NCI-H128 (cell line): Measurements from ENCODE around the gene CACNA1I.

Experiments
- DNase-seq: peaks from one replicate; lab custom pipeline; 2025; ENCODE audit not compliant: unreplicated experiment; lab: John Stamatoyannopoulos, UW

CACNA1I gene

DNA sequence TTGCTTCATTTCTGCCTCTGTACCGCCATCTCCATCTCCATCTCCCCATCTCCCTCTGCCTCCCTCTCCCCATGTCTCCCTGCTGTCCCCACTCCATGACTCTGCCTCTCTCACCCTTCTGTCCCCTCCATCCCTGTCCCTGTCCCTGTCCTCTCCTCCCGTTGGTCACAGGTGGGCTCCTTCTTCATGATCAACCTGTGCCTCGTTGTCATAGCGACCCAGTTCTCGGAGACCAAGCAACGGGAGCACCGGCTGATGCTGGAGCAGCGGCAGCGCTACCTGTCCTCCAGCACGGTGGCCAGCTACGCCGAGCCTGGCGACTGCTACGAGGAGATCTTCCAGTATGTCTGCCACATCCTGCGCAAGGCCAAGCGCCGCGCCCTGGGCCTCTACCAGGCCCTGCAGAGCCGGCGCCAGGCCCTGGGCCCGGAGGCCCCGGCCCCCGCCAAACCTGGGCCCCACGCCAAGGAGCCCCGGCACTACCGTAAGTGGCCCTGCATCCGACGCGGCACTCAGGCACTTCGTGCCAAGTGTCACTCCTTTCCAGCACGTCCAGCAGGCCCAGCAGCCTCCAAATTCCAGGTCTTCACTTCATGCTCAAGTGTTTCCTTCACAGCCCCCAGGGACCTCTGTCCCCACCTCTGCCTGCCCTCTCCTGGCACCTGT is 76.0 kb downstream of the CACNA1I start:
- no peak for DNase-seq

DNA sequence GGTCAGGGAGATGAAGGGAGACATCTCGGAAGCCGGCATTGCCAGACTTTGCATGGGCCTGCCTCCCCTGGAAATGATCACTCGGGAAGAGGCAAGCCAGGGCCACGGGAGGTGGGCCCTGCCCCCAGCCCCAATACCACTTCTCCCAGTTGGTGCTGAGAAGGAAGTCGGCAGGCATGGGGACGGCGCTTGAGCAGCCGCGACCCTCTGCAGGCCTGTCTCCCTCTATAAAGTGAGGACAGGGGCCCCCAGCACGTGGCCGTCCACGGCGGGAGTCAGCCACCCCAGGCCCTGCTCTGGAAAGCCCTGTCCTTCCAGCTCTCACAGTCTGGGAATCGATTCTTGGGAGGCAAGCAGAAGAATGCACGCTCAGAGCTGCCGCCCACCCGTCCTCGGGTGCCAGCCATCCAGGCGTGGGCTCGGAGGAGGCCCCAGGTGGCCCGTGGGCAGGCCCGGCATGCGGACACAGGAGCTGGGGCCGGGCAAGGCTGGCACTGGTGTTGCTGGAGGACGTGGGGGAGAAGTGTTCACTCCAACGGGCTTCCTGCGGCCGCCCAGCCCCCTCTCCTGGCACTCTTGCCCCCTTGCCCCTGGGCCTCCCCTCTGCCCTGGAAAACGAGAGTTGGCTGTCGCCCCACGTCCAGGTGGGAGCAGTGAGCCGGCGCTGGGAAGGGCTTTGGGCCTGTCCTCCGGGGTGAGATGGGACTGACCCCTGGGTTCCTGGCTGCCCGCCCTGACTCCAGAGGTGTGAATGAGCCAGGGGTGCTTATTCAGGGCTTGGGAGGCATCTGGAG is 77.5 kb downstream of the CACNA1I start:
- DNase-seq = no peak

GRCh38 chr22:39648630-39648950 is 78.0 kb downstream of the CACNA1I start:
- DNase-seq = no peak

GRCh38 chr22:39649500-39650089 is 79.0 kb downstream of the CACNA1I start:
- DNase-seq = no peak

- no peak for DNase-seq
Observed at GRCh38 chr22:39651053-39651996, 80.8 kb downstream of the CACNA1I start.

DNA sequence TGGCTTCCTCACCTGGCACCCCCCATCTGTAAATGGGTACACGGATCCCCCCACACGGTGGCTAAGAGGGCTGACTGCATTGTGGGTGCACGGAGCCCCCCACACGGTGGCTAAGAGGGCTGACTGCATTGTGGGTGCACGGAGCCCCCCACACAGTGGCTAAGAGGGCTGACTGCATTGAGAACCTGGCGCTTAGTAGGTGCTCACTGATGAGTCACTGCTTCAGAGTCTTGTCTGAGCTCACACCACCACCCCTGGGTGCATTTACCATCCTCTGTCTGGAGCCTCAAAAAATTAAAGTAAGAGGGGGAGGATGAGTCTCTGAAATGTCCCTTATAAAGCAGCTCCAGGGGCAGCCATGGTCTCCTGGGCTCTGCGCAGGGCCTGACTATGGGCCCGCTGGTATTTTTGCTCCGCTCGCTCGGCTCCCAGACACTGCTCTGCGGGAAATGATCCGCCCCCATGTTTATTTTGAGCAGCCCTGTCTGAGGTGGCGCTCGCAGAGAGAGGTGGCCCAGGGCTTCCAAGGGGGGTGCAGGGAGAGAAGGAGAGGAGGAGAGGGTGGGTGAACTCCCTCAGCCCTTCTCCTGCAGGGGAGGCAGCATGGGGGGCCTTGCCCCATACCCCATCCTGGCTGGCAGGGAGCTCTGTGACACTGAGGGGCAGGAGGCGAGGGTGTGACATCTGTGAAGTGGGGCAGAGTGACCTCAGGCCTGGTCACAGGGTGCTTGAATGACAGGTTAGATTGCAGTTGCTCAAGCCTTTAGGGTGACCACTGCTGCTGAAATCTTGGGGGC is 82.6 kb downstream of the CACNA1I start:
- DNase-seq = no peak

- DNase-seq = no peak
Observed at GRCh38 chr22:39653787-39654077, 83.2 kb downstream of the CACNA1I start.

DNA sequence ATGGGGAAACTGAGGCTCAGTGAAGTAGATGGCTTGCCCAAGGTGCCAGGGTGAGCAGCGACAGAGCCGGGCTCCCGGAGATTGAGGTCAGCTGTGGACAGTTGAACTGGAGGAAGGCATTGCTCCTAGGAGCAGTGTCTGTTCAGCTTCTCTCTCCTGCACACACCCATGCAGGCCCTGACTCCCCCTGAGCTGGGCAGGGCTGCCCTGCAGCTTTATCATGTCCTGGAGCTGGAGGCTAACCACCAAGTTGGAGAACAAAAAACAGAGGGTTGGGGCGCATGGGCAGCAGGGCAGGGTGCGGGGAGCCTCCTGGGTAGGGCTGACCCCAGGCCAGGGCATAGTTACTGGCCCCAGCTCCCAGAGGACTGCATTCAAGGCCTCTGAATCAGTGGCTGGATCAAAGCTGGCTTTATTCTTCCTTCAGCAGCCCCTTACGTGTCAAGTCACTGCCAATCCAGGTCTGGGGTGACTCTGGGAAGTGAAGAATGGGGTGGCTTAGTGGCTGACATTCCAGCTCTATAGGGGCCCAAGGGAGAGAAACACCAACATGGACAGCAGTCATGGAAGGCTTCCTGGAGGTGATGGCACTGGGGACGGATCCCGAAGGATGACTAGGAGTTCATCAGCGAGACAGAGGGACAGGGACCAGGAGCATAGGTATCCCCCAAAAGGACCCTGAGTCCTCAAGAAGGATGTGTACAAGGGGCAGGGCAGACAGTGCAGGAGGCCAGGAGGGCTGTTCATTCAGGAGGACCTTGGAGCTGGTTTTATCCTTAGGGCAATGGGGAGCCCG is 83.8 kb downstream of the CACNA1I start:
- DNase-seq = no peak

DNA sequence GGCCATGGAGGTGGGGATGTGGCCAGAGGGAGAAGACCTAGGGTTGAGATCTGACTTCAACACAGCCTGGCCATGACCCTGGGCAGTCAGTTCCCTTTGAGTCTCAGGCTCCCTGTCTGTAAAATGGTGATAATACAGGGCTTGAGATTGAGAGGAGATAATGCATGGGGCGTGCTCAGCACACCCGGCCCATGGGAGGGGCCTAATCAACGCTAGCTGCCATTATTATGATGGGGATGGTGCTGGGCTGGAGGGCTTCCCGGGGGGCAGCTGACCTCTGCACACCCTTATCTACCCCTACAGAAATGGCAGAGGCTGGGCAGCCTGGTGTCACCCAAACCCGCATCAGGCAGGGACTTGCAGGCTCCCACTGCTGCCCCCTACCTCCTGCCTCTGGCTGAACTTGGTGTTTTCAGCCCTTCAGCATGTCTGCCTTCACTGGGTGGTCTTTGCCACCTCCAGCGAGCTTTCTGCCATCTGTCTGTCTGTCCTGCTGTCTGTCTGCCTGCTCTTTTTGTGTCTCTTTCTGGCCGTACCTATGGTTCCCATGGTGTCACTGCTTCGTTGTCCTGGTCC is 84.5 kb downstream of the CACNA1I start:
- no peak for DNase-seq

DNA sequence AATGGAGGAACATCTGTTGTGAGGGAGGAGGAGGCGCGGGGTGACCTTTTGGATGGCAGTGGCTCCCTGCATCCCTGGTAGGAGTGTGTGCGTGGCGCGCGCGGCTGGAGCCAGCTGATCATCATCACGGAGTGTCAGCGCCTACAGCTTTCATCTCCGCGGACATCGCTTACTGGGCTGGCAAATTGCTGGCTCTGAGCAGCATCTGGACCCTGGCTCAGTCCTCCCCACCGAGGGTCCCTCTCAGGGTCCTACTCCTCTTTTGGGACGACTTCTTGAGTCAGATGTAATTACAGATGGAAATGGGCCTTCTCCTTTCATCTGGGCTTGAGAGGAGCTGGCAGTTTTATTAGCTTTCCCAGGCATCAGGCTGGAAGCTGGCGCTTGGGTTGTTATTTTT is 85.3 kb downstream of the CACNA1I start:
- DNase-seq = no peak

GRCh38 chr22:39656495-39657490 is 86.2 kb downstream of the CACNA1I start:
- no peak for DNase-seq

DNA sequence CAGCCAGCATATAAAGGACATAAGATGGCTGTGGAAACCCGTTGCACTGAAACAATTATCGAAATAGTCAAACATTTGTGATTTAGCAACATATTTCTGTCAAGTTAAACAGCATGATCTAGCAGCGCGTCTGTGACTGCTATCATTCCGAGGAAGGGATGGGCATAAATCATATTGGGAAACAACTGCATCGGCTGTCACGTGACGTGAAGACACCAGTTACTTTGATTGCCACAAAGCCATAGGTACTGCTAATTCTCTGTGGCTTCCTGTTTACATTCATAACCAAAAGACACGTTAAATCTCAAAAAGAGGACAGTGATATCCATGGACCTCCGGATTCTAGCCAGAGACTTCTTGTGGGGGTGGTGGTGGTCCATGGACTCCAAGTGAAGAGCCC is 87.8 kb downstream of the CACNA1I start:
- DNase-seq = no peak

DNA sequence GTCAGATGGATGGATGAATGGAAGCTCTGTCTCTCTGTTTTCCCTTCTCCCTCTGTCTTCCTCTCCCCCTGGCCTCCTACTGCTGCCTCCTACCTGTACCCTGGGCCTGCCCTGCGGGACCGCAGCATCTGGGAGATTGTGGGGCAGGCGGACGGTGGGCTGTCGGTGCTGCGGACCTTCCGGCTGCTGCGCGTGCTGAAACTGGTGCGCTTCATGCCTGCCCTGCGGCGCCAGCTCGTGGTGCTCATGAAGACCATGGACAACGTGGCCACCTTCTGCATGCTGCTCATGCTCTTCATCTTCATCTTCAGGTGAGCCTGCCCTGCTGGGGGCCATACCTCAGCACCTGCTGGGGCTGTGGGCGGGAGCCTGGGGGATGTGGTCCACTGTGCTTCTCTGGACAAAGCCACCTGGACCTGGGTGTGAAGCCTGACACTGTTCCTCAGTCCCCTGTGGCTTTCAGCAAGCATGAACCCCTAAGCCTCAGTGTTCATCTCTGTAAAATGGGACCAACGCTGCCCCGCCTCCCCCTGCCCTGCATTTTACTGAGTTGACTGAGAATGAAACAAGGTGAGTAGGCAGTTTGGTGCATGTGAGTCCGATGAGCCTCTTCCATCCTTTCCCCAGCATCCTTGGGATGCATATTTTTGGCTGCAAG is 88.4 kb downstream of the CACNA1I start:
- no peak for DNase-seq

DNA sequence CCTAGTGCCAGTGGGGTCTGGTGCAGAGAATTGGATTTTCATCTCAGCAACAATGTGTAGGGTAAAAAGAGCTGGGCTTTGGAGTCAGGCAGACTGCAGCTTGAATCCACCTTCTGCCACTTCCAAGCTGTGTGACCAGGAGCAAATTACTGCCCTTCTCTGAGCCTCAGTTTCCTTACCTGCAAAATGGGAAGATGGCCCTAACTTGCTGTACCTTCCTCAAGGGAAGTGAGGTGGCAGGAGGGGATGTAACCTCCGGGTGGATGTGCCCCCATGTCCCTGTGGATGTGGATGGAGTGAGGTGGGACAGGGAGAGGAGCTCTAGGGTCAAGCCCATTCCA is 90.9 kb downstream of the CACNA1I start:
- no peak for DNase-seq

GRCh38 chr22:39661842-39662685 is 91.5 kb downstream of the CACNA1I start:
- no peak for DNase-seq

GRCh38 chr22:39662686-39663052 is 92.1 kb downstream of the CACNA1I start:
- DNase-seq = no peak

- no peak for DNase-seq
Observed at GRCh38 chr22:39663751-39664150, 93.2 kb downstream of the CACNA1I start.
